ENCODE data around the gene DHX30. TPM values are rescaled to one million over a fixed set of nuclear protein-coding genes. Genes with fewer than 3 reads are reported as not detected.

DHX30 gene
- total and polyA plus RNA-seq, 2 of the 4 experiments (the other 2 are of a cell fraction), result 55.6 to 57.2 TPM

DNA sequence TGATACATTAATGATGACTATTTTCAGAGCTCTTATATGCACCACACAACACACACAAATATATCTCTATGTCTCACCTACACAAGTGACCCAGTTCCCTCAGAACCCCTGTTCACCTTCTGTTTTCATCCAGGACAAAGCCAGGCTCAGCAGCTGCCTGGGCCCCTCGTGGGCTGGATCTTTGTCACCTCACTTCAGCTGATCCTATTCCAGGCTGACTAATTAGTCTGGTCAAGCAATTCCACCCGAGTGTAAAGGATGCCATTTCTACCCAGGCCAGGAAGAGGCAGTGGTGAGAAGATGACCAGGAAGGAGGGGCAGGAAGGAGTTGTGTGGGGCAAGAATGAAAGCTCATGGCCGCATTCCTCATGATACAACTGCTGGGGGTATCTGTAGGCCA, 62.3 kb downstream of the DHX30 start:
- intact Hi-C loops (cut with micrococcal nuclease) (no loop called here), in situ Hi-C loops (cut with MboI; ENCODE audit: low sequenced_read_pairs) (loop anchor here (10.0 kb wide), 1 partner anchor 290 kb away; no protein-coding TSS in a partner anchor), dilution Hi-C loops (cut with HindIII; ENCODE audit: low sequenced_read_pairs, unreplicated experiment) (no loop called here)
- H2BK15ac ChIP-seq (ENCODE audit: low read depth, low read length), result no peak overlapping the region
- no peaks in the 10 kb centered on the region for H3K4me1 ChIP-seq (ENCODE audit: control insufficient read depth, insufficient read depth, low read length)
- H3K23ac ChIP-seq (ENCODE audit: low read depth, low read length), result no peak overlapping the region
- POLR2A ChIA-PET (ENCODE audit: unreplicated experiment), result no interaction called here
- no peak overlapping the region for H2AK5ac ChIP-seq (ENCODE audit: low read depth, low read length)
- no peaks in the 10 kb centered on the region for H3K9me1 ChIP-seq (ENCODE audit: insufficient read depth, low read length)
- H4K5ac ChIP-seq (ENCODE audit: low read depth, low read length), result no peak overlapping the region
- peaks cover 9% of the 10 kb centered on the region for H4K20me1 ChIP-seq (ENCODE audit: insufficient read depth, low read length)
- TF ChIP-seq, protein P1, sequence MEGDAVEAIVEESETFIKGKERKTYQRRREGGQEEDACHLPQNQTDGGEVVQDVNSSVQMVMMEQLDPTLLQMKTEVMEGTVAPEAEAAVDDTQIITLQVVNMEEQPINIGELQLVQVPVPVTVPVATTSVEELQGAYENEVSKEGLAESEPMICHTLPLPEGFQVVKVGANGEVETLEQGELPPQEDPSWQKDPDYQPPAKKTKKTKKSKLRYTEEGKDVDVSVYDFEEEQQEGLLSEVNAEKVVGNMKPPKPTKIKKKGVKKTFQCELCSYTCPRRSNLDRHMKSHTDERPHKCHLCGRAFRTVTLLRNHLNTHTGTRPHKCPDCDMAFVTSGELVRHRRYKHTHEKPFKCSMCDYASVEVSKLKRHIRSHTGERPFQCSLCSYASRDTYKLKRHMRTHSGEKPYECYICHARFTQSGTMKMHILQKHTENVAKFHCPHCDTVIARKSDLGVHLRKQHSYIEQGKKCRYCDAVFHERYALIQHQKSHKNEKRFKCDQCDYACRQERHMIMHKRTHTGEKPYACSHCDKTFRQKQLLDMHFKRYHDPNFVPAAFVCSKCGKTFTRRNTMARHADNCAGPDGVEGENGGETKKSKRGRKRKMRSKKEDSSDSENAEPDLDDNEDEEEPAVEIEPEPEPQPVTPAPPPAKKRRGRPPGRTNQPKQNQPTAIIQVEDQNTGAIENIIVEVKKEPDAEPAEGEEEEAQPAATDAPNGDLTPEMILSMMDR (conservative IDR thresholded peaks at IDR 0.05; ENCODE audit: low read depth, low read length), result 0 out of 2 replicates have a peak, but pooled peaks have one; percentile 4
- 0 out of 2 replicates have a peak, but pooled peaks have one; percentile 4 for TF ChIP-seq RAD21 (IDR thresholded peaks at IDR 0.05; ENCODE audit: low read length)
- TF ChIP-seq MAFK (IDR thresholded peaks at IDR 0.05; ENCODE audit: low read depth, low read length), result no peak
- ATAC-seq (ENCODE audit: low read depth) (peak; percentile 55), DNase-seq (no peak)
- no peak overlapping the region for H3K56ac ChIP-seq (ENCODE audit: extremely low read depth, insufficient read depth, low read length)
- H3K36me3 ChIP-seq (ENCODE audit: control insufficient read depth, insufficient read depth, low read length), result peaks cover 69% of the 10 kb centered on the region
- no peak overlapping the region for H2BK20ac ChIP-seq (ENCODE audit: low read depth, low read length)
- no peak overlapping the region for H2AK9ac ChIP-seq (replicated peaks; ENCODE audit: low read depth, low read length, poor library complexity)
- BruUV-seq (replicated peaks), result no TSS peak
- H3K79me1 ChIP-seq (ENCODE audit: low read depth in 1 of 2, low read length in 2 of 2), result peaks cover 34 to 51% of the 10 kb centered on the region in 2 experiments
- no peak overlapping the region for H4K8ac ChIP-seq (ENCODE audit: low read depth in 2 of 2, low read length in 2 of 2)
- no peaks in the 10 kb centered on the region for H3K9me3 ChIP-seq (ENCODE audit: control insufficient read depth, insufficient read depth, low read length)
- no peak overlapping the region for H3K14ac ChIP-seq (replicated peaks; ENCODE audit: low read depth, low read length)
- CTCF ChIA-PET, result interaction anchor here (0.8 to 1.3 kb wide), 3 partner anchors 16 to 287 kb away, joined by 3 to 5 read pairs (median 3); no protein-coding TSS in a partner anchor
- no peak overlapping the region for H2BK120ac ChIP-seq (ENCODE audit: low read depth, low read length)
- 83% methylated on average over 1 of the region's 3 CpGs; no CpG with 5 or more reads in 1 of the 2 experiments for WGBS, 2 experiments (ENCODE audit: extremely low coverage in 2 of 2, insufficient read length in 1 of 2)
- no peaks in the 10 kb centered on the region for H3K27me3 ChIP-seq (ENCODE audit: control insufficient read depth, insufficient read depth, low read length)
- H2BK5ac ChIP-seq (ENCODE audit: low read depth, low read length, poor library complexity, severe bottlenecking), result no peak overlapping the region
- H3K9ac ChIP-seq (ENCODE audit: low read depth, low read length), result no peak overlapping the region
- no peak overlapping the region for H3K4me3 ChIP-seq (ENCODE audit: insufficient read depth, low read depth, low read length)
- H3K27ac ChIP-seq (ENCODE audit: insufficient read depth, low read length), result no peak overlapping the region
- H4K91ac ChIP-seq (ENCODE audit: insufficient read depth, low read depth, low read length), result no peak overlapping the region
- H3K4ac ChIP-seq (ENCODE audit: low read depth, low read length), result no peak overlapping the region
- H2AFZ ChIP-seq (replicated peaks; ENCODE audit: low read length, poor library complexity), result no peak overlapping the region
- H3K4me2 ChIP-seq (ENCODE audit: low read depth, low read length), result no peak overlapping the region
- no peak overlapping the region for H3K18ac ChIP-seq (ENCODE audit: low read depth, low read length)

Measured in IMR-90 (cell line).